ENCODE measurements around the gene NET1.

NET1 gene

GRCh38 chr10:5506246-5506645 lies 93.9 kb downstream of the NET1 start:
- in situ Hi-C loops (cut with MboI; ENCODE audit: low sequenced_read_pairs, unreplicated experiment), result no loop called here
- DNase-seq (ENCODE audit: low spot score), result no peak

DNA sequence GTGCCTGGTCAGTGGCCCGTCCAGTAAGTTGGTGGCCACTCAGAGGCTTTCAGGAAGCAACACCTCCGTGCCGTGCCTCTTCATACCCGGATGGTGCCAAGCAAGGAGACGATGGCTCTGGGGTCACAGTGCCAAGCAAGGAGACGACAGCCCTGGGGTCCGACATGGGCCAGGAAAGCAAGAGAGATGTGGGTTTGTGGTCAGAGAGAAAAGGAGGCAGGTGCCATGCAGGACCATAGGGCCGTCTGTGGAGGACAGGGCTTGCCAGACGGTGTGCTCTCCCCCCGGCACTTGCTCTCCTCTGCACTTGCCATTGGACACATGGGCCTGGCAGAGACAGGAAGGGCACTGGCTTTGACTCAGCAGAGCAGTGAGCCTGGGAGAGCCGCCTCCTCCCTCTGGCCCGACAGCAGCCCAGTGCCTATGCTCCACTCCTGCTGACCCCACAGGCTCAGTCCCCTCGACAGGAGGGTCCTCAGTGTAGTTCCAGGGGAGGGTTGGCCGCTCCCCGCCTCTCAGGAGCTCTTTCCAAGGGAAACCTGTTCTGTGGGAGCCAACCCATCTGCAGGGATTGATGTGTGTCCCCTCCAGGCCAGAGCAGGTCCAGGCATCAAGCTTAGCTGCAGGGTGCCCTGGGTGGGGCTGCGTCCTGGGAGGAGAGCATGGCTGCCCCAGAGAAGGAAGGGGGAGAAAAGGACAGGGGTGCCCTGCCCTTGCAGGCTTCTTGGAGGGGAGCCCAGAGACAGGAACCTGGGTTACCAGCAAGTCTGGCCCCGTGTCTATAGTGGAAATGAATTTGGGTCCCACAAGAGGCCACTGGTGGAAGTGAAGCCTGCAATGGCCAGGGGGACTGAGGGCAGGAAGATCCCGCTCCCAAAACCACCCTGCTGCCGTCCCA lies 94.6 kb downstream of the NET1 start:
- in situ Hi-C loops (cut with MboI; ENCODE audit: low sequenced_read_pairs, unreplicated experiment), result no loop called here

More at GRCh38 chr10:5506246-5506645, 93.9 kb downstream of the NET1 start:
- TF ChIP-seq, protein P1, sequence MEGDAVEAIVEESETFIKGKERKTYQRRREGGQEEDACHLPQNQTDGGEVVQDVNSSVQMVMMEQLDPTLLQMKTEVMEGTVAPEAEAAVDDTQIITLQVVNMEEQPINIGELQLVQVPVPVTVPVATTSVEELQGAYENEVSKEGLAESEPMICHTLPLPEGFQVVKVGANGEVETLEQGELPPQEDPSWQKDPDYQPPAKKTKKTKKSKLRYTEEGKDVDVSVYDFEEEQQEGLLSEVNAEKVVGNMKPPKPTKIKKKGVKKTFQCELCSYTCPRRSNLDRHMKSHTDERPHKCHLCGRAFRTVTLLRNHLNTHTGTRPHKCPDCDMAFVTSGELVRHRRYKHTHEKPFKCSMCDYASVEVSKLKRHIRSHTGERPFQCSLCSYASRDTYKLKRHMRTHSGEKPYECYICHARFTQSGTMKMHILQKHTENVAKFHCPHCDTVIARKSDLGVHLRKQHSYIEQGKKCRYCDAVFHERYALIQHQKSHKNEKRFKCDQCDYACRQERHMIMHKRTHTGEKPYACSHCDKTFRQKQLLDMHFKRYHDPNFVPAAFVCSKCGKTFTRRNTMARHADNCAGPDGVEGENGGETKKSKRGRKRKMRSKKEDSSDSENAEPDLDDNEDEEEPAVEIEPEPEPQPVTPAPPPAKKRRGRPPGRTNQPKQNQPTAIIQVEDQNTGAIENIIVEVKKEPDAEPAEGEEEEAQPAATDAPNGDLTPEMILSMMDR (IDR thresholded peaks at IDR 0.05; ENCODE audit: borderline replicate concordance, control extremely low read depth, extremely low read depth, insufficient read depth, missing control alignments), result no peak

DNA sequence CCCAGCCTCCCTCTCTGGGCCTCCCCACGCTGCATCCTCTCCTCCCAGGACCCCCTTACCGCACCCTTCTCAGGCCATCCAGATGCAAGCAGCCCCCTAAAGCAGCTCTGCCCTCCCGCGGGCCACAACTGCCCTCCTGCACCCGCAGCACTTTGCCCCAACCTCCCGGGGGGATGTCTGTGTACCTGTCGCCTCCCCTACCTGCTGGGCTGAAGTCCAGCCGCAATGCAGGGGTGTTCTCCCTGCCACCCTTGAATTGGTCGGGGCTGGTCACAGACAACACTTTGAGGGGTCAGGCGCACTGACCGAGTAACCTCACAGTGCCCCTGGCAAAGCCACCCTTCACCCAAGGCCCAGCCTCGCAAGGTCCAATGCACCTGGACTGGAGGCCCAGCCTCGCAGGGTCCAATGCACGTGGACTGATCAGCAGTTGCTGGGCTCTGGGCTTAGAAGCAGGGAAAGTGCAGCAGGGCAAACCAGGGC lies 95.3 kb downstream of the NET1 start:
- TF ChIP-seq, protein P1 (IDR thresholded peaks at IDR 0.05; ENCODE audit: borderline replicate concordance, control extremely low read depth, extremely low read depth, insufficient read depth, missing control alignments), result no peak
- no peak for DNase-seq (ENCODE audit: low spot score)
- in situ Hi-C loops (cut with MboI; ENCODE audit: low sequenced_read_pairs, unreplicated experiment), result no loop called here

More for the DNA sequence above, 94.6 kb downstream of the NET1 start:
- DNase-seq (ENCODE audit: low spot score), result no peak
- TF ChIP-seq, protein P1 (IDR thresholded peaks at IDR 0.05; ENCODE audit: borderline replicate concordance, control extremely low read depth, extremely low read depth, insufficient read depth, missing control alignments), result no peak

GRCh38 chr10:5508161-5508604 lies 95.8 kb downstream of the NET1 start:
- TF ChIP-seq, protein P1 (IDR thresholded peaks at IDR 0.05; ENCODE audit: borderline replicate concordance, control extremely low read depth, extremely low read depth, insufficient read depth, missing control alignments), result no peak
- DNase-seq (ENCODE audit: low spot score), result no peak
- in situ Hi-C loops (cut with MboI; ENCODE audit: low sequenced_read_pairs, unreplicated experiment), result no loop called here
